ENCODE results near the gene ODR4. TPM values are rescaled to one million over a fixed set of nuclear protein-coding genes. Genes with fewer than 3 reads are reported as not detected.

ODR4 gene
- total and polyA plus RNA-seq, 2 experiments from 2014 or later: 22.8 to 29.2 TPM

DNA sequence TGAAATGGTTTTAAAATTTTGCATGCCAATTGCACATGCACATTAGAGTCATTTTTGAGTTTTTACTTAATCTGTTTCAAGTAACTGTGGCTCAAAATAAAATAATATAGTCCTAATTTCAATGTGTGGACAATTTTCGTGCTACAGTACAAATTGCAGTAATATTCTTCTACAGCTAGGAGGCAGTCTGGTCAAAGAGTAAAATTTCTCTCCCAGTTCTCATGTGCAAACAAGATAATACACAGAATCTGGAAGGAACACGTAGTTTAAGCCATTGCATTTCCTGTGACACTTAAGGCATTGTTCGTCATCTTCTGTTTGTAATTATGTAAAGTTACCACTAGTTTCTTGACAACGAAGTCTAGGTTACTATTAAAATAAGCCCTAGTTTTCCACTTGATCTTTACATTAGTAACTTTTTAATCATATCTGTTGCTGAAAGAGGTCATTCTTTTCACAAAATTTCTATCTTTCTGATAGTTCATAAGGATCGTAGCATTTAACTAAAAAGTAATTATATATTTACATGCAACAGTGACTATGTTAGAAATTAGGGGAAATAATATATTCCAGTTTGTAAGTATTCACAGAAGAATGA is 28.9 kb downstream of the ODR4 start:
- H3K9me2 ChIP-seq (replicated peaks; ENCODE audit: insufficient read depth): no peaks in the 10 kb centered on the region
- H4K20me1 ChIP-seq (ENCODE audit: insufficient read depth, poor library complexity, severe bottlenecking): no peaks in the 10 kb centered on the region
- no peaks in the 10 kb centered on the region for H3K79me2 ChIP-seq
- no peak overlapping the region for H2AFZ ChIP-seq
- H3K4me2 ChIP-seq: no peak overlapping the region
- no peak overlapping the region for H3K4me3 ChIP-seq
- DNase-seq (ENCODE audit: low spot score): peak; percentile 47
- no peak overlapping the region for H3K27ac ChIP-seq
- H3K27me3 ChIP-seq: no peaks in the 10 kb centered on the region
- no peaks in the 10 kb centered on the region for H3K4me1 ChIP-seq (ENCODE audit: insufficient read depth)
- no peaks in the 10 kb centered on the region for H3K9me3 ChIP-seq (ENCODE audit: low read depth)
- no peaks in the 10 kb centered on the region for H3K36me3 ChIP-seq (replicated peaks; ENCODE audit: insufficient read depth, low read depth)
- 70% methylated on average over 5 of the region's 5 CpGs for WGBS (ENCODE audit: low lambda C conversion rate, missing lambda C conversion rate)
- TF ChIP-seq CTCF (IDR thresholded peaks at IDR 0.05; ENCODE audit: poor library complexity) (peak; percentile 68), EZH2phosphoT487 (IDR thresholded peaks at IDR 0.05; ENCODE audit: low read depth, severe bottlenecking, unreplicated experiment) (no peak)

DNA sequence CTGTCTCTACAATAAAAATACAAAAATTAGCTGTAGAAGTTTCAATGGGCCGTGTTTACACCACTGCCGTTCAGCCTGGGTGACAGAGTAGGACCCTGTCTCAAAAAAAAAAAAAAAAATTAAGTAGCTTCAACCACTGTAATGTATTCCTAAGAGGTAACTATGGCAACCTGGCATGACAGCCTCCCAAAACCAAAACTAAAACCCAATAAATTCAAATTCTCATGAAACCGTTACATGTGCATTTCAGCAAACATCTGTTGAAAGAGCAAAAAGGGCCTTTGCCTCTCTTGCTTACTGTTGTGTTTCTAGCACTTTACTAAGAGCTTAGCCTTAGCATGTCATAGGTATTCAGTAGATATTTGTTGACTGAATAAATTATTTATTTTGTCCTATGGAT is 33.5 kb downstream of the ODR4 start:
- no peaks in the 10 kb centered on the region for H3K9me2 ChIP-seq (replicated peaks; ENCODE audit: insufficient read depth)
- no peak overlapping the region for H3K27ac ChIP-seq
- H3K79me2 ChIP-seq: no peaks in the 10 kb centered on the region
- H3K4me2 ChIP-seq: no peak overlapping the region
- no peak for TF ChIP-seq CTCF (IDR thresholded peaks at IDR 0.05; ENCODE audit: poor library complexity)
- no peak for TF ChIP-seq EZH2phosphoT487 (IDR thresholded peaks at IDR 0.05; ENCODE audit: low read depth, severe bottlenecking, unreplicated experiment)
- no peak for TF ChIP-seq EZH2 (IDR thresholded peaks at IDR 0.05; ENCODE audit: borderline replicate concordance)
- no peaks in the 10 kb centered on the region for H3K27me3 ChIP-seq
- H3K4me1 ChIP-seq (ENCODE audit: insufficient read depth): no peaks in the 10 kb centered on the region
- DNase-seq (ENCODE audit: low spot score): no peak
- H3K4me3 ChIP-seq: no peak overlapping the region
- H3K9me3 ChIP-seq (ENCODE audit: low read depth): no peaks in the 10 kb centered on the region
- H4K20me1 ChIP-seq (ENCODE audit: insufficient read depth, poor library complexity, severe bottlenecking): no peaks in the 10 kb centered on the region
- no peaks in the 10 kb centered on the region for H3K36me3 ChIP-seq (replicated peaks; ENCODE audit: insufficient read depth, low read depth)
- H2AFZ ChIP-seq: no peak overlapping the region
- WGBS (ENCODE audit: low lambda C conversion rate, missing lambda C conversion rate): 92% methylated on average over 3 of the region's 3 CpGs

- Histone ChIP-seq H3K27ac (no peak overlapping the region), H3K4me1 (ENCODE audit: insufficient read depth) (no peaks in the 10 kb centered on the region), H4K20me1 (ENCODE audit: insufficient read depth, poor library complexity, severe bottlenecking) (no peaks in the 10 kb centered on the region), H3K9me3 (ENCODE audit: low read depth) (no peaks in the 10 kb centered on the region), H3K9me2 (replicated peaks; ENCODE audit: insufficient read depth) (no peaks in the 10 kb centered on the region), H3K79me2 (no peaks in the 10 kb centered on the region), H3K36me3 (replicated peaks; ENCODE audit: insufficient read depth, low read depth) (no peaks in the 10 kb centered on the region), H3K4me2 (no peak overlapping the region), H3K4me3 (no peak overlapping the region), H2AFZ (no peak overlapping the region), H3K27me3 (no peaks in the 10 kb centered on the region)
- no peak for DNase-seq (ENCODE audit: low spot score)
- 98% methylated on average over 1 of the region's 1 CpG for WGBS (ENCODE audit: low lambda C conversion rate, missing lambda C conversion rate)
- TF ChIP-seq EZH2phosphoT487 (IDR thresholded peaks at IDR 0.05; ENCODE audit: low read depth, severe bottlenecking, unreplicated experiment) (no peak), EZH2 (IDR thresholded peaks at IDR 0.05; ENCODE audit: borderline replicate concordance) (no peak), CTCF (IDR thresholded peaks at IDR 0.05; ENCODE audit: poor library complexity) (no peak)
Observed at GRCh38 chr1:186413319-186413718, 37.7 kb downstream of the ODR4 start.
